SK-N-SH (cell line): ENCODE data around the gene PITPNM3.

Source experiments
- CHD2 ChIP-seq: fragments of 150-350 bp; IDR thresholded peaks from 2 replicates; pipeline ENCODE4 v1.6.1; 2018; ENCODE audit warnings: low read length; ENCODE audit not compliant: partially characterized antibody
- CTCF ChIP-seq: fragments of 200-600 bp; sonication (generic); IDR thresholded peaks from 2 replicates; pipeline ENCODE4 v1.6.1; 2017; ENCODE audit warnings: antibody characterized with exemption, mild to moderate bottlenecking, moderate library complexity
- EP300 ChIP-seq, 2 experiments: IDR thresholded peaks; 2 replicates each; pipeline versions ENCODE4 v1.4.0 to v1.6.1; 2012; ENCODE audit warnings: borderline replicate concordance in 1 of 2, low read depth in 1 of 2, low read length in 1 of 2
- EZH2phosphoT487 ChIP-seq: fragments of 200-600 bp; sonication (generic); IDR thresholded peaks from 2 replicates; pipeline ENCODE4 v1.6.1; 2017; ENCODE audit warnings: low read depth, mixed run types, mild to moderate bottlenecking, antibody characterized with exemption, moderate library complexity, borderline replicate concordance
- FOSL2 ChIP-seq: IDR thresholded peaks from 2 replicates; pipeline ENCODE4 v1.4.0; 2012; ENCODE audit warnings: low read depth, mild to moderate bottlenecking, moderate library complexity, borderline replicate concordance
- JUND ChIP-seq: IDR thresholded peaks from 2 replicates; pipeline ENCODE4 v1.4.0; 2012
- PBX3 ChIP-seq: IDR thresholded peaks from 2 replicates; pipeline ENCODE4; 2012
- POLR2AphosphoS5 ChIP-seq: IDR thresholded peaks from 2 replicates; pipeline ENCODE4 v1.6.1; 2012; ENCODE audit warnings: low read depth, low read length
- RAD21 ChIP-seq: IDR thresholded peaks from 2 replicates; pipeline ENCODE4 v1.6.1; 2012; ENCODE audit warnings: mild to moderate bottlenecking, low read length
- RFX5 ChIP-seq: IDR thresholded peaks from 2 replicates; pipeline ENCODE4 v1.6.1; 2012; ENCODE audit warnings: mild to moderate bottlenecking, improper control_type of control experiment, low read length
- TEAD4 ChIP-seq: IDR thresholded peaks from 2 replicates; pipeline ENCODE4 v1.4.0; 2012; ENCODE audit warnings: mild to moderate bottlenecking, borderline replicate concordance; ENCODE audit not compliant: insufficient read depth
- YY1 ChIP-seq: IDR thresholded peaks from 2 replicates; pipeline ENCODE4 v1.4.0; 2012; ENCODE audit warnings: low read depth, mild to moderate bottlenecking
- ZBTB33 ChIP-seq: IDR thresholded peaks from 2 replicates; pipeline ENCODE4 v1.4.0; 2012; ENCODE audit warnings: low read depth, borderline replicate concordance

- no peak for TF ChIP-seq ZBTB33
- no peak for TF ChIP-seq JUND
- no peak for TF ChIP-seq RAD21
- no peak for TF ChIP-seq RFX5
- TF ChIP-seq TEAD4, result no peak
- TF ChIP-seq FOSL2, result no peak
- no peak for TF ChIP-seq CHD2
- no peak for TF ChIP-seq CTCF
- TF ChIP-seq EP300 (IDR thresholded peaks at IDR 0.05; ENCODE audit: borderline replicate concordance in 1 of 2, low read depth in 1 of 2, low read length in 1 of 2), result no peak
- TF ChIP-seq YY1, result no peak
- no peak for TF ChIP-seq PBX3
- no peak for TF ChIP-seq EZH2phosphoT487
- TF ChIP-seq POLR2AphosphoS5, result no peak
Observed at GRCh38 chr17:6548034-6548433, 8.3 kb downstream of the PITPNM3 start.
